ENCODE results near the gene NEMP2.
"Not testable (repeated sequence)": the region's sequence is repeated elsewhere in the genome, so short reads cannot be mapped to it uniquely, and the experiment has no call there.

Gene NEMP2

GRCh38 chr2:190469771-190470170, 64.8 kb downstream of the NEMP2 start:
- peak; percentile 64 for DNase-seq
- Histone ChIP-seq H3K4me3 (ENCODE audit: low read depth, low read length) (no peak overlapping the region), H3K27me3 (replicated peaks) (no peaks in the 10 kb centered on the region), H3K36me3 (replicated peaks) (no peaks in the 10 kb centered on the region), H3K27ac (peak overlapping the region; percentile 48)
- in situ Hi-C loops (cut with HindIII; ENCODE audit: low pct_ligation_motif_present, low sequenced_read_pairs), result no loop called here
- TF ChIP-seq CTCF (IDR thresholded peaks at IDR 0.05; ENCODE audit: low read depth, low read length, missing control alignments), result no peak

- no peak for TF ChIP-seq CTCF (IDR thresholded peaks at IDR 0.05; ENCODE audit: low read depth, low read length, missing control alignments)
- H3K36me3 ChIP-seq (replicated peaks), result no peaks in the 10 kb centered on the region
- DNase-seq, result peak; percentile 97
- H3K4me3 ChIP-seq (ENCODE audit: low read depth, low read length), result no peak overlapping the region
- peak overlapping the region; percentile 48 for H3K27ac ChIP-seq
- no peaks in the 10 kb centered on the region for H3K27me3 ChIP-seq (replicated peaks)
- in situ Hi-C loops (cut with HindIII; ENCODE audit: low pct_ligation_motif_present, low sequenced_read_pairs), result no loop called here
These were observed 65.5 kb downstream of the NEMP2 start for GRCh38 chr2:190468814-190469569.

- H3K27ac ChIP-seq, result peak overlapping the region; percentile 40
- in situ Hi-C loops (cut with HindIII; ENCODE audit: low pct_ligation_motif_present, low sequenced_read_pairs), result not testable (repeated sequence)
These were observed 66.2 kb downstream of the NEMP2 start for GRCh38 chr2:190468354-190468753.

GRCh38 chr2:190467575-190468083, 66.9 kb downstream of the NEMP2 start:
- H3K4me3 ChIP-seq (ENCODE audit: low read depth, low read length), result no peak overlapping the region
- no peaks in the 10 kb centered on the region for H3K27me3 ChIP-seq (replicated peaks)
- H3K27ac ChIP-seq, result no peak overlapping the region
- H3K36me3 ChIP-seq (replicated peaks), result no peaks in the 10 kb centered on the region
- no peak for TF ChIP-seq CTCF (IDR thresholded peaks at IDR 0.05; ENCODE audit: low read depth, low read length, missing control alignments)
- in situ Hi-C loops (cut with HindIII; ENCODE audit: low pct_ligation_motif_present, low sequenced_read_pairs), result no loop called here
- no peak for DNase-seq

More at GRCh38 chr2:190468354-190468753, 66.2 kb downstream of the NEMP2 start:
- H3K27me3 ChIP-seq (replicated peaks); H3K36me3 ChIP-seq (replicated peaks); H3K4me3 ChIP-seq (ENCODE audit: low read depth, low read length); DNase-seq: not testable (repeated sequence)

GRCh38 chr2:190466819-190467446, 67.6 kb downstream of the NEMP2 start:
- Histone ChIP-seq H3K4me3 (ENCODE audit: low read depth, low read length) (no peak overlapping the region), H3K27ac (no peak overlapping the region), H3K27me3 (replicated peaks) (no peaks in the 10 kb centered on the region), H3K36me3 (replicated peaks) (no peaks in the 10 kb centered on the region)
- in situ Hi-C loops (cut with HindIII; ENCODE audit: low pct_ligation_motif_present, low sequenced_read_pairs), result no loop called here
- no peak for TF ChIP-seq CTCF (IDR thresholded peaks at IDR 0.05; ENCODE audit: low read depth, low read length, missing control alignments)
- no peak for DNase-seq

- Histone ChIP-seq H3K36me3 (replicated peaks) (no peaks in the 10 kb centered on the region), H3K27ac (no peak overlapping the region), H3K4me3 (ENCODE audit: low read depth, low read length) (no peak overlapping the region), H3K27me3 (replicated peaks) (no peaks in the 10 kb centered on the region)
- TF ChIP-seq CTCF (IDR thresholded peaks at IDR 0.05; ENCODE audit: low read depth, low read length, missing control alignments), result no peak
- no peak for DNase-seq
- in situ Hi-C loops (cut with HindIII; ENCODE audit: low pct_ligation_motif_present, low sequenced_read_pairs), result no loop called here
These were observed 69.5 kb downstream of the NEMP2 start for GRCh38 chr2:190465060-190465459.

Measured in brain microvascular endothelial cell (primary cell).